IMR-90 (cell line): ENCODE data around the gene FLT4. TPM values are rescaled to one million over a fixed set of nuclear protein-coding genes. Genes with fewer than 3 reads are reported as not detected.
A peak's percentile ranks its signal among the peaks of the same experiment; 100 is the strongest.

Experiments
- ATAC-seq: fragments of 200-7000 bp; cut with Tn5 transposase; 2 replicates; pipeline ENCODE4 v1.9.1; 2020; ENCODE audit warnings: low read depth, mild to moderate bottlenecking, moderate library complexity
- BruUV-seq: library from RNA; stranded (reverse); fragments of 400-500 nt; replicated peaks from 2 replicates; lab custom pipeline; 2021; lab: Mats Ljungman, UMichigan
- CTCF ChIA-PET: fragments of 300-600 bp; formaldehyde crosslinking; extraction: SDS; loops from one replicate; lab custom pipeline; 2021; ENCODE audit warnings: antibody characterized with exemption; lab: Yijun Ruan, JAX
- POLR2A ChIA-PET: fragments of 300-600 bp; sonication (Branson Sonifier 250); formaldehyde crosslinking; loops from one replicate; lab custom pipeline; 2022; ENCODE audit warnings: antibody characterized with exemption; ENCODE audit not compliant: unreplicated experiment; lab: Charles Lee
- DNase-seq: peaks from one replicate; pipeline ENCODE4 v3.0.0; 2013
- H2AFZ ChIP-seq: replicated peaks from 2 replicates; pipeline ENCODE3; 2013; ENCODE audit warnings: low read length, mild to moderate bottlenecking; ENCODE audit not compliant: poor library complexity
- H2AK5ac ChIP-seq: 2 replicates; pipeline ENCODE4 v1.6.1; 2013; ENCODE audit warnings: low read depth, low read length, inconsistent platforms
- H2AK9ac ChIP-seq: replicated peaks from 2 replicates; pipeline ENCODE3; 2013; ENCODE audit warnings: mild to moderate bottlenecking, low read depth, low read length, moderate library complexity; ENCODE audit not compliant: poor library complexity
- H2BK120ac ChIP-seq: 2 replicates; pipeline ENCODE4 v1.6.1; 2013; ENCODE audit warnings: low read depth, low read length, inconsistent platforms
- H2BK15ac ChIP-seq: 3 replicates; pipeline ENCODE4 v1.6.1; 2013; ENCODE audit warnings: low read depth, low read length, inconsistent platforms
- H2BK20ac ChIP-seq: 2 replicates; pipeline ENCODE4 v1.6.1; 2013; ENCODE audit warnings: low read depth, mild to moderate bottlenecking, inconsistent platforms, low read length, moderate library complexity
- H2BK5ac ChIP-seq: 2 replicates; pipeline ENCODE4 v1.6.1; 2013; ENCODE audit warnings: mild to moderate bottlenecking, low read depth, low read length, inconsistent platforms; ENCODE audit not compliant: poor library complexity, severe bottlenecking
- H3K14ac ChIP-seq: replicated peaks from 2 replicates; pipeline ENCODE4 v1.6.1; 2013; ENCODE audit warnings: low read depth, low read length, inconsistent platforms
- H3K18ac ChIP-seq: 2 replicates; pipeline ENCODE4 v1.6.1; 2013; ENCODE audit warnings: low read depth, low read length, control low read depth
- H3K23ac ChIP-seq: 2 replicates; pipeline ENCODE4 v1.6.1; 2013; ENCODE audit warnings: low read depth, low read length, inconsistent platforms
- H3K27ac ChIP-seq: 2 replicates; pipeline ENCODE4 v1.5.1; 2013; ENCODE audit warnings: mild to moderate bottlenecking, control low read depth, low read length; ENCODE audit not compliant: insufficient read depth
- H3K27me3 ChIP-seq: 2 replicates; pipeline ENCODE4 v1.6.1; 2013; ENCODE audit warnings: low read length; ENCODE audit not compliant: control insufficient read depth, insufficient read depth
- H3K36me3 ChIP-seq: 2 replicates; pipeline ENCODE4 v1.6.1; 2013; ENCODE audit warnings: low read length, mixed read lengths; ENCODE audit not compliant: control insufficient read depth, insufficient read depth
- H3K4ac ChIP-seq: 2 replicates; pipeline ENCODE4 v1.6.1; 2013; ENCODE audit warnings: low read depth, low read length, inconsistent platforms
- H3K4me1 ChIP-seq: 2 replicates; pipeline ENCODE4 v1.6.1; 2013; ENCODE audit warnings: low read length, mixed read lengths; ENCODE audit not compliant: control insufficient read depth, insufficient read depth
- H3K4me2 ChIP-seq: 2 replicates; pipeline ENCODE4 v1.6.1; 2013; ENCODE audit warnings: low read depth, mild to moderate bottlenecking, control low read depth, low read length, moderate library complexity
- H3K4me3 ChIP-seq: 2 replicates; pipeline ENCODE4 v1.5.1; 2013; ENCODE audit warnings: low read depth, mild to moderate bottlenecking, control low read depth, low read length, moderate library complexity; ENCODE audit not compliant: insufficient read depth
- H3K56ac ChIP-seq: 2 replicates; pipeline ENCODE4 v1.6.1; 2013; ENCODE audit warnings: low read length, inconsistent platforms; ENCODE audit not compliant: insufficient read depth; ENCODE audit errors: extremely low read depth
- H3K79me1 ChIP-seq, 2 experiments: 2 replicates each; pipeline ENCODE4 v1.6.1; 2013; ENCODE audit warnings: low read length in 2 of 2, inconsistent platforms in 1 of 2, low read depth in 1 of 2
- H3K9ac ChIP-seq: 2 replicates; pipeline ENCODE4 v1.6.1; 2013; ENCODE audit warnings: low read depth, low read length, control low read depth
- H3K9me1 ChIP-seq: 2 replicates; pipeline ENCODE4 v1.6.1; 2013; ENCODE audit warnings: low read length, inconsistent platforms; ENCODE audit not compliant: insufficient read depth
- H3K9me3 ChIP-seq: 2 replicates; pipeline ENCODE4 v1.6.1; 2013; ENCODE audit warnings: low read length; ENCODE audit not compliant: control insufficient read depth, insufficient read depth
- H4K20me1 ChIP-seq: 2 replicates; pipeline ENCODE4 v1.6.1; 2013; ENCODE audit warnings: low read length, inconsistent platforms; ENCODE audit not compliant: insufficient read depth
- H4K5ac ChIP-seq: 2 replicates; pipeline ENCODE4 v1.6.1; 2013; ENCODE audit warnings: mild to moderate bottlenecking, low read depth, low read length, control low read depth
- H4K8ac ChIP-seq, 2 experiments: 2 replicates each; pipeline ENCODE4 v1.6.1; 2013; ENCODE audit warnings: low read depth in 2 of 2, low read length in 2 of 2, control low read depth in 1 of 2, inconsistent platforms in 1 of 2
- H4K91ac ChIP-seq: 2 replicates; pipeline ENCODE4 v1.6.1; 2013; ENCODE audit warnings: low read depth, low read length, inconsistent platforms; ENCODE audit not compliant: insufficient read depth
- BHLHE40 ChIP-seq: fragments of 150-350 bp; IDR thresholded peaks from 2 replicates; pipeline ENCODE4 v1.6.1; 2016; ENCODE audit warnings: mild to moderate bottlenecking, low read depth, low read length
- CHD1 ChIP-seq: IDR thresholded peaks from 2 replicates; pipeline ENCODE4 v1.6.1; 2012; ENCODE audit warnings: low read depth, low read length, improper control_type of control experiment
- FOS ChIP-seq: fragments of 150-350 bp; IDR thresholded peaks from 2 replicates; pipeline ENCODE4 v1.6.1; 2016; ENCODE audit warnings: low read depth, low read length
- MAFK ChIP-seq: IDR thresholded peaks from 2 replicates; pipeline ENCODE4 v1.6.1; 2012; ENCODE audit warnings: low read depth, low read length, improper control_type of control experiment
- MAZ ChIP-seq: IDR thresholded peaks from 2 replicates; pipeline ENCODE4 v1.6.1; 2012; ENCODE audit warnings: low read depth, mild to moderate bottlenecking, low read length, improper control_type of control experiment, moderate library complexity, borderline replicate concordance
- MXI1 ChIP-seq: IDR thresholded peaks from 2 replicates; pipeline ENCODE4 v1.6.1; 2012; ENCODE audit warnings: low read depth, mild to moderate bottlenecking, low read length, moderate library complexity, borderline replicate concordance
- NFE2L2 ChIP-seq: fragments of 150-350 bp; IDR thresholded peaks from 2 replicates; pipeline ENCODE4 v1.6.1; 2016; ENCODE audit warnings: low read depth, mild to moderate bottlenecking, low read length
- POLR2A ChIP-seq: IDR thresholded peaks from 2 replicates; pipeline ENCODE4 v1.6.1; 2012; ENCODE audit warnings: mild to moderate bottlenecking, low read depth, low read length
- RAD21 ChIP-seq: IDR thresholded peaks from 2 replicates; pipeline ENCODE4 v1.6.1; 2012; ENCODE audit warnings: low read length, improper control_type of control experiment
- RFX5 ChIP-seq: IDR thresholded peaks from 2 replicates; pipeline ENCODE4 v1.8.0; 2012; ENCODE audit warnings: low read depth, mild to moderate bottlenecking, low read length, moderate library complexity
- SMC3 ChIP-seq: fragments of 150-350 bp; IDR thresholded peaks from 2 replicates; pipeline ENCODE4 v1.6.1; 2016; ENCODE audit warnings: low read depth, mild to moderate bottlenecking, antibody characterized with exemption, low read length, moderate library complexity
- WGBS, 2 experiments: methylation state at CpG; one replicate each; pipeline versions ENCODE4 v1.1.5 to v1.1.7; 2013; ENCODE audit warnings: missing lambda C conversion rate in 2 of 2; ENCODE audit not compliant: insufficient read length in 1 of 2; ENCODE audit errors: extremely low coverage in 2 of 2; 5-methylcytosine and 5-hydroxymethylcytosine counted together
- dilution Hi-C: fragments of 300-500 bp; cut with HindIII; formaldehyde crosslinking; loops from one replicate; pipeline ENCODE4 v1.14.3; 2018; ENCODE audit warnings: low sequenced_read_pairs; ENCODE audit not compliant: unreplicated experiment
- in situ Hi-C: fragments of 300-500 bp; cut with MboI; formaldehyde crosslinking; loops from 3 replicates; pipeline ENCODE4 v1.14.3; 2019; ENCODE audit warnings: low sequenced_read_pairs, inconsistent platforms, mixed read lengths
- intact Hi-C: fragments of 100-400 bp; cut with micrococcal nuclease; formaldehyde crosslinking; loops from 2 replicates; pipeline ENCODE4 v1.10.0; 2022
- polyA plus RNA-seq, 3 experiments: library from polyadenylated mRNA; depleted of rRNA; stranded (reverse); fragments of >200 nt; gene quantifications; 2 replicates each; pipeline ENCODE4 v1.2.3, GENCODE V29; 2012; ENCODE audit warnings: low replicate concordance in 1 of 3
- total RNA-seq: library from RNA; depleted of rRNA; stranded (reverse); fragments of >200 nt; gene quantifications from 2 replicates; pipeline ENCODE4 v1.2.3, GENCODE V29; 2012
- TF ChIP-seq, protein P1 (sequence below): fragments of 150-350 bp; IDR thresholded peaks from 2 replicates; pipeline ENCODE4 v1.6.1; 2016; ENCODE audit warnings: low read depth, mild to moderate bottlenecking, low read length, moderate library complexity, borderline replicate concordance
- TF ChIP-seq, protein P2 (sequence below): fragments of 150-350 bp; IDR thresholded peaks from 2 replicates; pipeline ENCODE4 v1.6.1; 2017; ENCODE audit warnings: mild to moderate bottlenecking, antibody characterized with exemption, low read length, low read depth
- TF ChIP-seq, protein P3 (sequence below): conservative IDR thresholded peaks from 2 replicates; pipeline ENCODE4 v1.5.1; 2012; ENCODE audit warnings: mild to moderate bottlenecking, low read depth, low read length, improper control_type of control experiment

FLT4 gene
- total and polyA plus RNA-seq, 2 of the 4 experiments (the other 2 are of a cell fraction), result under 0.01 to 0.07 TPM

DNA sequence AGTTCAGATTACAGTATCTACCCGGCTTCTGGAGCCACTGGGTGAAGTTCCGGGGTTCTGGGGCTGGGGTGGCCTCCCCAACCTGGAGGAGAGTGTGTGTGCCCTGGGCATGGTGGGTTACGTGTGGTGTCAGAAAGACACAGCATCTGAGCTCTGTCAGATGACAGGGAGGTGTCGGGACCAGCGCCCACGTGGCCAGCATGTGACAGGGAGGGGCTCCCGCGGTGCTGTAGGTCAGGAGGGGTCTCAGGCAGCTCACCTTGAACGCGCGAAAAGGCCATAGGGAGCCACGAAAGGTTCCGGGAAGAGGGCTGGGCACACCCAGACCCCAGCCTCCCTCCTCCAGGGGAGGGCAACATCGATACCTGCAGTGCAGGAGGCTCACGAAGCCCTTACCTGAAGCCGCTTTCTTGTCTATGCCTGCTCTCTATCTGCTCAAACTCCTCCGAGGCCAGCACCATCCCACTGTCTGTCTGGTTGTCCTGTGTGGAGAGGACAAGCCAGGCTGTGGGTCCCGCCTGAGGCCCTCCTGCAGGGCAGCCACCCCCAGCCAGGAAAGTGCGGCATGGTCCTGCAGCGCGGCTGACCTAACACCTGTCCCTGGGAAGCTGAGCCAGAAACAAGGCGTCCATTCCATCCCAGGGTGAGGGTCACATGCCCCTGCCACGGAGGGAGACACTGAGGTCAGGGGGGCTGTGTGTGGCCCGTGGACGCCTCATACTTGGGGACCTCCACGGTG lies 40.7 kb downstream of the FLT4 start:
- no TSS peak for BruUV-seq

More for the DNA sequence above, 40.7 kb downstream of the FLT4 start:
- CTCF ChIA-PET, result no interaction called here
- POLR2A ChIA-PET, result no interaction called here
- H2AFZ ChIP-seq, result peak overlapping the region; percentile 51
- no peak overlapping the region for H2BK15ac ChIP-seq
- no peaks in the 10 kb centered on the region; the same call in 1 of the 2 replicates for H4K20me1 ChIP-seq
- H3K4ac ChIP-seq, result no peak overlapping the region
- no peak overlapping the region for H3K18ac ChIP-seq
- H3K4me3 ChIP-seq, result no peak overlapping the region
- no peaks in the 10 kb centered on the region for H3K79me1 ChIP-seq
- no peak overlapping the region for H4K5ac ChIP-seq
- no peak overlapping the region for H4K91ac ChIP-seq
- no peak overlapping the region for H2BK20ac ChIP-seq
- no peak overlapping the region for H2AK5ac ChIP-seq
- H3K36me3 ChIP-seq, result no peaks in the 10 kb centered on the region
- DNase-seq, result no peak
- no peak overlapping the region for H3K56ac ChIP-seq
- ATAC-seq, result no peak
- dilution Hi-C loops (no loop called here), intact Hi-C loops (loop anchor here (5.0 to 10.0 kb wide), 2 partner anchors 136 to 404 kb away; partner anchors contain the start of gene RASGEF1C), in situ Hi-C loops (no loop called here)
- peaks cover 7% of the 10 kb centered on the region; the same call in 1 of the 2 replicates for H3K27me3 ChIP-seq
- no peaks in the 10 kb centered on the region for H3K4me1 ChIP-seq
- H3K14ac ChIP-seq, result no peak overlapping the region
- no peak overlapping the region for H3K9ac ChIP-seq
- H3K9me1 ChIP-seq, result no peaks in the 10 kb centered on the region
- H3K27ac ChIP-seq, result no peak overlapping the region
- TF ChIP-seq POLR2A (no peak), MAZ (no peak), SMC3 (no peak), RFX5 (no peak), NFE2L2 (no peak), BHLHE40 (no peak), FOS (no peak), MXI1 (no peak), MAFK (no peak), CHD1 (no peak), RAD21 (no peak)
- TF ChIP-seq, protein P1, sequence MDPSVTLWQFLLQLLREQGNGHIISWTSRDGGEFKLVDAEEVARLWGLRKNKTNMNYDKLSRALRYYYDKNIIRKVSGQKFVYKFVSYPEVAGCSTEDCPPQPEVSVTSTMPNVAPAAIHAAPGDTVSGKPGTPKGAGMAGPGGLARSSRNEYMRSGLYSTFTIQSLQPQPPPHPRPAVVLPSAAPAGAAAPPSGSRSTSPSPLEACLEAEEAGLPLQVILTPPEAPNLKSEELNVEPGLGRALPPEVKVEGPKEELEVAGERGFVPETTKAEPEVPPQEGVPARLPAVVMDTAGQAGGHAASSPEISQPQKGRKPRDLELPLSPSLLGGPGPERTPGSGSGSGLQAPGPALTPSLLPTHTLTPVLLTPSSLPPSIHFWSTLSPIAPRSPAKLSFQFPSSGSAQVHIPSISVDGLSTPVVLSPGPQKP, result no peak
- TF ChIP-seq, protein P2, sequence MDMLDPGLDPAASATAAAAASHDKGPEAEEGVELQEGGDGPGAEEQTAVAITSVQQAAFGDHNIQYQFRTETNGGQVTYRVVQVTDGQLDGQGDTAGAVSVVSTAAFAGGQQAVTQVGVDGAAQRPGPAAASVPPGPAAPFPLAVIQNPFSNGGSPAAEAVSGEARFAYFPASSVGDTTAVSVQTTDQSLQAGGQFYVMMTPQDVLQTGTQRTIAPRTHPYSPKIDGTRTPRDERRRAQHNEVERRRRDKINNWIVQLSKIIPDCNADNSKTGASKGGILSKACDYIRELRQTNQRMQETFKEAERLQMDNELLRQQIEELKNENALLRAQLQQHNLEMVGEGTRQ, result no peak
- TF ChIP-seq, protein P3, sequence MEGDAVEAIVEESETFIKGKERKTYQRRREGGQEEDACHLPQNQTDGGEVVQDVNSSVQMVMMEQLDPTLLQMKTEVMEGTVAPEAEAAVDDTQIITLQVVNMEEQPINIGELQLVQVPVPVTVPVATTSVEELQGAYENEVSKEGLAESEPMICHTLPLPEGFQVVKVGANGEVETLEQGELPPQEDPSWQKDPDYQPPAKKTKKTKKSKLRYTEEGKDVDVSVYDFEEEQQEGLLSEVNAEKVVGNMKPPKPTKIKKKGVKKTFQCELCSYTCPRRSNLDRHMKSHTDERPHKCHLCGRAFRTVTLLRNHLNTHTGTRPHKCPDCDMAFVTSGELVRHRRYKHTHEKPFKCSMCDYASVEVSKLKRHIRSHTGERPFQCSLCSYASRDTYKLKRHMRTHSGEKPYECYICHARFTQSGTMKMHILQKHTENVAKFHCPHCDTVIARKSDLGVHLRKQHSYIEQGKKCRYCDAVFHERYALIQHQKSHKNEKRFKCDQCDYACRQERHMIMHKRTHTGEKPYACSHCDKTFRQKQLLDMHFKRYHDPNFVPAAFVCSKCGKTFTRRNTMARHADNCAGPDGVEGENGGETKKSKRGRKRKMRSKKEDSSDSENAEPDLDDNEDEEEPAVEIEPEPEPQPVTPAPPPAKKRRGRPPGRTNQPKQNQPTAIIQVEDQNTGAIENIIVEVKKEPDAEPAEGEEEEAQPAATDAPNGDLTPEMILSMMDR, result no peak
- no peak overlapping the region for H3K4me2 ChIP-seq
- no peak overlapping the region for H2AK9ac ChIP-seq
- no peaks in the 10 kb centered on the region for H3K9me3 ChIP-seq
- 85% methylated on average over 5 of the region's 26 CpGs; no CpG with 5 or more reads in 1 of the 2 experiments for WGBS, 2 experiments
- no peak overlapping the region for H2BK120ac ChIP-seq
- no peak overlapping the region for H4K8ac ChIP-seq
- H3K23ac ChIP-seq, result no peak overlapping the region
- no peak overlapping the region for H2BK5ac ChIP-seq
